Stimulated activated CD4-positive, alpha-beta T cell treated with anti-CD3 and anti-CD28 coated beads, Interleukin-15, amount 100 ng/mL, for 24 hours (primary cell): Measurements from ENCODE around the gene SPEM3.
"Not testable (repeated sequence)": the region's sequence is repeated elsewhere in the genome, so short reads cannot be mapped to it uniquely, and the experiment has no call there.

ENCODE experiments used
- DNase-seq: peaks from one replicate; pipeline ENCODE4 v3.0.0-alpha.2; 2020

SPEM3 gene

DNA sequence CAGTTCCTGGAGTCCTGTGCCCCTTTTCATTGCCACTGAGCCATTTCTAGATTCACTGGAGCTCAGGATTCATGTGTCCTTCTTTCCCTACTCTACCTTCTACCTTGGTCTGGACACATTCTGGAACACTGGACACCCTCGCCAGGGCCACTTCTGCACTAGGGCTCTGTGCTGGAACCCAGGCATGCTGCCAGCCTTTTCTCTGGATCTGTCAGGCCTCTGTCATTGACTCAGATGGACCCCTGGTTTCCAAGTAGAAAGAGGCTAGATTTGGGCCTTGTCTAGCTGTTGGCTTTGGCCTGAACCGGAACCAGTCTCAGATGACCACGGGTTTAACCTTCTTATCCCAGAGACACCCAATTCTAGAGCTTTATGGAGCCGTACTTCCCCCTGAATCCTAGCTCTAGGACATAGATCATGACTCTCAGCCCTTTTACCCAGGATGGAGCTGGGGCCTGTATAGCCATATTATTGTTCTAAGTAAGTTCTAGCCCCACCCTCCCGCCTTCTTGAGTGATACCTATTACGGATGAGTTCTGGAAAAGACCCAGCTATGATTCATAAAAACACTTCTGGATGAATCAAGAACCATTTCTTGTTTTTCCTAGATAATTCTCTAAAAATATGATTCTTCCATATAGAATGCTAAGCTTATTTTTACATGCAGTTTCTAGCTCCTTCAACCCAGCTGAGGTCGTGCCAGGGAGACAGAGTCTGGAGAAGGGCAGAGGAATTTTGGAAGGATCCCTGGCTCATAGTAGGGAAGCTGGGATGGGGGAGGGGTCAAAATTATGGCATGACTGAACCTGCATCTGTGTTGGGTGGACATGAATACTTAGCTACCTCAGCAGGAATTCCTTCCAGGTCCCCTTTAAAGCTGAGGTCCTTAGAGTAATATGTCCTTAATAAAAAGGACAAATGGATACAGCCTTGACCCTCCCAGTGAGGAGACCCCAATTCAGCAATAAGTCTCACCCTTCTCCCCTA, 15.1 kb downstream of the SPEM3 start:
- no peak for DNase-seq

- peak; percentile 26 for DNase-seq
These were observed 16.3 kb downstream of the SPEM3 start, which contains the start of gene CHRNB1 for GRCh38 chr17:7444682-7445618. Gene CHRNB1, plus strand, starts transcription at chr17:7445061. Its CDS starts 67 bp downstream, at chr17:7445128.

GRCh38 chr17:7445619-7445968, 16.9 kb downstream of the SPEM3 start:
- DNase-seq = peak; percentile 50

GRCh38 chr17:7448461-7448860, 19.8 kb downstream of the SPEM3 start:
- DNase-seq = no peak

- no peak for DNase-seq
These were observed 31.4 kb downstream of the SPEM3 start for GRCh38 chr17:7459961-7460545.

- DNase-seq = no peak
These were observed 32.4 kb downstream of the SPEM3 start for GRCh38 chr17:7460850-7461660.

DNA sequence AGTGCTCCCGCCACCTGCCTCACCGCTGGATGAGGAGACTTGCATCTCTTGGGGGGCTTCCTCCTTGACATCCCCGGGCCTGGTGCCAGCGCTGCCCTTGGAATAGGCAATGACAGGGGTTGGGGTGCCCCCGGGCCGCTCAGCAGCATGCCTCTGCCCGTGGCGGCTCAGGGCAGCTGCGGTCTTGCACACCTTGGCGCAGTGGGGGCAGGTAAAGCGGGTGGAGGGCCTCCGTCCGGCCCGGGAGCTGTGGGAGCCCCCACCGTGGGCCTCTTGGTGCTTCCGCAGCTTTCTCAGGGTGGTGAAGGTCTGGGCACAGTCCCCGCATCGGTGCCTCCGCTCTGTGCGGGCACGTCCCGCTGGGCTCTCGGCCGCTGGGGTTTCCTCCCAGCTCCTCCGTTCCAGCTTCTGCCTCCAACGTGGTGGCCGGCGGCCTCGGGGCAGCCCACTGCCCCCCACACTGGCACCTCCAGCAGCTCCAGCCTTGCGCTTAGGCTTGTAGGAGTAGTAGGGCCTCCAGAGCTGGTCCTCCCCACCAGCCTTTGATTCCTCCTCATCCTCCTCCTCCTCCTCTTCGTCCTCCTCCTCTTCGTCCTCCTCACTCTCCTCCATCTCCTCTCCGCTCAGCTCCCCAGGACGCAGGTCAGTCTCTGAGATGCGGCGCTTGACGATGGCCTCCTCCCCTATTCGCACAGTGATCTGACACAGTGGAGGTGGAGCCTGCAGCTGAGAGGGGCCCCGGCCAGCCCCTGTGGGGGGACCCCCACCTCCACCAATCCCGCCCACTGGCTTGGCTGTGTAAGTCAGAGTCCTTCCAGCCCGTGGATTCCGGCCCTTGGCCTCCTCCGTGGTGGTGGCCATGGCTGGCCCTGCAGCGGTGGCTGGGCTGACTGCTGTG, 34.1 kb downstream of the SPEM3 start:
- no peak for DNase-seq

- DNase-seq = no peak
These were observed 34.8 kb downstream of the SPEM3 start for GRCh38 chr17:7463372-7463846.

GRCh38 chr17:7464081-7464480, 35.4 kb downstream of the SPEM3 start:
- DNase-seq = no peak

- no peak for DNase-seq
These were observed 37.1 kb downstream of the SPEM3 start for GRCh38 chr17:7465597-7466275.

- no peak for DNase-seq
These were observed 37.6 kb downstream of the SPEM3 start for GRCh38 chr17:7466318-7466638.

GRCh38 chr17:7466639-7467341, 38.1 kb downstream of the SPEM3 start:
- no peak for DNase-seq

DNA sequence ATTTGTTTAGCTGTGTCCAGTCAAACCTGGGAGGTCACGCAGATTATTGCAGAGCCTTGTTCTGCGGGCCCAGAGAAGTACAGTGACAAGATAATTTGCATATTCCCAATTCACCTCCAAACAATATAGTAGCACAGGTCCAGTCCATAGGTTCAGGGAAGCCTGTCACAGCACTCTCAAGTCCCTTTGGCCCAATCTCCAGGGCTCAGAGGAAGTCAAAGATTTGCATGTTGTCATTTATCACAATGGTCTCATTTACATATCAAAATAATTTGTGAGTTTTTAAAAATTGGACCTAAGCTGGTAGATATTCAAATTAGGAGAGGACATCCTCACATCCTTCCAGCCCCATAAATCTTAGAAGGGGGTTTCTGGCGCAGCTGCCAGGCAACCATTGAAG, 38.8 kb downstream of the SPEM3 start:
- no peak for DNase-seq

- no peak for DNase-seq
These were observed 39.6 kb downstream of the SPEM3 start for GRCh38 chr17:7468290-7468689.

GRCh38 chr17:7468804-7469389, 40.2 kb downstream of the SPEM3 start:
- DNase-seq = no peak

- not testable (repeated sequence) for DNase-seq
These were observed 41.2 kb downstream of the SPEM3 start for GRCh38 chr17:7469843-7470242.

DNA sequence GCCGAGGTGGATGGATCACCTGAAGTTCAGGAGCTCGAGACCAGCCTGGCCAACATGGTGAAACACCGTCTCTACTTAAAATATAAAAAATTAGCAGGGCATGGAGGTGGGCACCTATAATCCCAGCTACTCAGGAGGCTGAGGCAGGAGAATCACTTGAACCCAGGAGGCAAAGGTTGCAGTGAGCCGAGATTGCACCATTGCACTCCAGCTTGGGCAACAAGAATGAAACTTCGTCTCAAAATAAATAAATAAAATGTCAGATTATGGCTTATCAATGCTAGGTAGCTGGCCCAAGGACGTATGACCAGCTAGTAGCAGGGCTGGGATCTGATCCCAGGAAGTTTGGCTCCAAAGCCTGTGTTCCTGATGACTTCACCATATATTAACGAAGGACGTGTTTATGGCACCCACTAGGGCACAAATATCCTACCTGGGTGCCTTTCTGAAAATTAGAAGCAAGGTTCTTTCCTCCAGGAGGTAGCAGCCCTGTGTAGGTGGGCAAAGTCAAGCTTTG, 41.9 kb downstream of the SPEM3 start:
- not testable (repeated sequence) for DNase-seq

DNA sequence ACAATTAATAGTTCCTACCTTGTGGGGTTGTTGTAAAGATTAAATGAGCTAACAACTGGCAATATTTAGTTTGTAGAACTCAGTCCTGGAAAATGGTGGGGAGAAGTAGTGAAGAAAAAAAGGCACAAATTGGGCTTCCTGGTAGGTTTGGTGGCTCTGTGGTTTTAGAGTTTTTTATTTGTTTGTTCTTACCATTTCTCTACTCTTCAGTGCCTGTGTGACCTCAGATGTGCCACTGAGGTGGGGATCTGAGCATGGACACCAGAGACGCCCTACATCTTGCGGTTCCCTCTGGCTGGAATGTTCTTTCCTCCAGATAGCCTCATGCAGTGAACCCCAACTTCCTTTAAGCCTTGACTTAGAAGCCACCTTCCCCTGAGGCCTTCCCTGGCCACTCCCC, 43.1 kb downstream of the SPEM3 start:
- no peak for DNase-seq

DNA sequence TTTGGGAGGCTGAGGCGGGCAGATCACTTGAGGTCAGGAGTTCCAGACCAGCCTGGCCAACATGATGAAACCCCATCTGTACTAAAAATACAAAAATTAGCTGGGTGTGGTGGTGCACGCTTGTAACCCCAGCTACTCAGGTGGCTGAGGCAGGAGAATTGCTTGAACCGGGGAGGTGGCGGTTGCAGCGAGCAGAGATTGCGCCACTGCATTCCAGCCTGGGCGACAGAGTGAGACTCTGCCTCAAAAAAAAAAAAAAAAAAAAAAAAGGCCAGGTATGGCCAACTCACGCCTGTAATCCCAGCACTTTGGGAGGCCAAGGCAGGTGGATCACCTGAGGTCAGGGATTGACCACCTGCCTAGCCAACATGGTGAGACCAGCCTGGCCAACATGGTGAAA, 46.1 kb downstream of the SPEM3 start:
- not testable (repeated sequence) for DNase-seq
